ENCODE measurements around the gene GNAZ. TPM values are rescaled to one million over a fixed set of nuclear protein-coding genes. Genes with fewer than 3 reads are reported as not detected.
"Not testable (repeated sequence)": the region's sequence is repeated elsewhere in the genome, so short reads cannot be mapped to it uniquely, and the experiment has no call there.

The GNAZ gene
- total RNA-seq, 1 donor from 2014 or later: 0.51 TPM

- intact Hi-C loops (cut with micrococcal nuclease): no loop called here
- no peaks in the 10 kb centered on the region for H3K9me3 Mint-ChIP-seq
Measured at GRCh38 chr22:23035557-23036277, 34.6 kb upstream of the GNAZ start.

DNA sequence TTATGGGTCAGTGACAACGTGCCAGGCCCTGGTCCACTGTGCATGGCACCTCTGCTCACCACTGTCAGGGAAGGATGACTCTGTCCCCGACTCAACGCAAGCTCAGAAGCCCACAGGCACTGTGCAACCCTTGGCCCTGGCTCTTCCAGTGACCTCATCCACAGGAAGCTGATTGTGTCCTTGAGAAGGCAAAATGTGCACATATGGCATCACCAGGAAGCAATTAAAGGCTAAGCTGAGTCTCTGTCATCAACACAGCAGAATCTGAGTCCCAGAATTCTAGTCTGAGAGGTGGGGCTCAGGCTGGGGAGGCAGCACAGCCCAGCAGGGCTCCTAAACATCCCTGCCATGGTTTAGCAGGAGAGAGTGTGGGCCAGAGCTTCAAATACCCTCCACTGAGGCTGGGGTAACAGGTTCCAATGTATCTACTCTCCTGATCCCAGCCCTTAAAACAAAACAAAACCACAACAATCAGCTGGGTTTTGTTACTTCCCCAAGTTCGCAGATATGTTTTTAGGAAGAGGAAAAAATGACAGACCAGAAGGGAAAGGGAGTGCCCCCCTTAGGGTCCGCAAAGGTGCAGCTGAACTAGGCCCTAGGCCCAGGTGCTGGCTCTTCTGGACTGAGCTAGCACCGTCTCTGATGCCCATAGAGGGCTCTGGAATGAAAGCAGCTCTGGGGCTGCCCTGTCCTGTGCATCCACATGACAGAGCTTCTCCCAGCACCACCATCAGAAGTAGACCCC lies 33.5 kb upstream of the GNAZ start:
- no peaks in the 10 kb centered on the region for H3K9me3 Mint-ChIP-seq
- peaks cover 17% of the 10 kb centered on the region for H3K27me3 Mint-ChIP-seq
- no peak overlapping the region for H3K4me3 Mint-ChIP-seq
- H3K27ac Mint-ChIP-seq: no peak overlapping the region
- DNase-seq: no peak
- H3K4me1 Mint-ChIP-seq: peaks cover 6% of the 10 kb centered on the region
- H3K36me3 Mint-ChIP-seq (ENCODE audit: low read depth): no peaks in the 10 kb centered on the region
- intact Hi-C loops (cut with micrococcal nuclease): no loop called here

More at GRCh38 chr22:23035557-23036277, 34.6 kb upstream of the GNAZ start:
- peaks cover 6% of the 10 kb centered on the region for H3K4me1 Mint-ChIP-seq
- peaks cover 11% of the 10 kb centered on the region for H3K27me3 Mint-ChIP-seq
- no peak for DNase-seq
- no peaks in the 10 kb centered on the region for H3K36me3 Mint-ChIP-seq (ENCODE audit: low read depth)
- no peak overlapping the region for H3K4me3 Mint-ChIP-seq
- H3K27ac Mint-ChIP-seq: no peak overlapping the region

GRCh38 chr22:23037429-23038333 lies 32.6 kb upstream of the GNAZ start:
- Mint-ChIP-seq H3K4me3 (no peak overlapping the region), H3K27ac (no peak overlapping the region), H3K4me1 (peaks cover 6% of the 10 kb centered on the region), H3K36me3 (ENCODE audit: low read depth) (no peaks in the 10 kb centered on the region), H3K9me3 (no peaks in the 10 kb centered on the region), H3K27me3 (peaks cover 17% of the 10 kb centered on the region)
- intact Hi-C loops (cut with micrococcal nuclease): no loop called here
- DNase-seq: no peak

DNA sequence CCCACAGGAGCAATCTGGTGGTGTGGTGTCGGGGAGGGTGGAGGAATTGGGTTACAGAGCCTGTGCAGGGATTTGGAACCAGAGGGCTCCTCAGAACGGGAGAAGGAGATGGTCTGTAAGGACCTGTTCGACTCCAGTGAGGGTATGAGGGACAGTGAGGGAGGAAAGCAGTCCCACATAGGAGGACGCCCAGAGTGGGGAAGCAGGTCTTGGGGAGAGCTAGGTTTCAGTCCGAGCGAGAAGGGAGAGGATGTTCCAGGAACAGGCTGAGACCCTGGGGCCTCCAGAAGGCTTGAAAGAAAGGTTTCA lies 32.0 kb upstream of the GNAZ start:
- H3K9me3 Mint-ChIP-seq: no peaks in the 10 kb centered on the region
- H3K4me1 Mint-ChIP-seq: peaks cover 6% of the 10 kb centered on the region
- DNase-seq: no peak
- no peak overlapping the region for H3K27ac Mint-ChIP-seq
- peaks cover 17% of the 10 kb centered on the region for H3K27me3 Mint-ChIP-seq
- intact Hi-C loops (cut with micrococcal nuclease): no loop called here
- no peak overlapping the region for H3K4me3 Mint-ChIP-seq
- H3K36me3 Mint-ChIP-seq (ENCODE audit: low read depth): no peaks in the 10 kb centered on the region

DNA sequence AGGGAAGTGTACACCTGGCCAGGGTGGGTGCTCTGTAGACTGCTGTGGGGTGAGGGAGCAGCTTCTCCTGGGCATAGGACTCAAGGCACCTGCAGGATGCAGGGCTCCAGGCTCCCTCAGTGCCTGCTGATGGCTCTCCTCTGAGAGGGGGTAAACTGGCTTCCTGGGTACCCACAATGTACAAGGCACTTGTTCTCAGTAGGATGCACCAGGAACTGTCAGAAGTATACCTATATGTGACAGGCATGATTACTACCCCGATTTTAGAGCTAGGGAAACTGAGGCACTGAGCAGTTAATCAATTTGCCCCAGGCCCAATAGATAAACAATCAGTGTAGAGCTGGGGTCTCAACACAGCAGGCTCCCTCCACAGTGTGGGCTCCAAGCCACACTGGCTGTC lies 31.4 kb upstream of the GNAZ start:
- H3K27me3 Mint-ChIP-seq: peaks cover 16% of the 10 kb centered on the region
- peaks cover 6% of the 10 kb centered on the region for H3K4me1 Mint-ChIP-seq
- no peak for DNase-seq
- H3K4me3 Mint-ChIP-seq: no peak overlapping the region
- H3K36me3 Mint-ChIP-seq (ENCODE audit: low read depth): no peaks in the 10 kb centered on the region
- intact Hi-C loops (cut with micrococcal nuclease): no loop called here
- H3K27ac Mint-ChIP-seq: no peak overlapping the region
- no peaks in the 10 kb centered on the region for H3K9me3 Mint-ChIP-seq

DNA sequence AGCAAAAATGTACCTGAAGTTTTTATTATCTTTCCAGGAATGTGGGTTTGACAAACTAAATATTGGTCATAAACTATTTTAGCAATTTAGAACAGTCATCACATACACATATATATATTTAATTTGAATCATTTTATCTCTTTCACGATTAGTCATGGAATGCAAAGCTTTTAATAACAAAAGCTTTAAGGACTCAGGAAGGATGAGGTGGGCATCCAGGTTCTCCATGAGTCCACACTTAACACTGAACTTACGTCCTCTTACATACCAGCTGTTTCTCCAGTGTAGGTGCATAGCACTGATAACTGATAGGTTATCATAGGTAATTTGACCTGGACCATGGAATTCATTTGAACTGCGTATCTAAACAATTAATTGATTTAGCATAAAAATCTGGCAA lies 28.1 kb upstream of the GNAZ start:
- H3K27me3 Mint-ChIP-seq: peaks cover 22% of the 10 kb centered on the region
- H3K4me3 Mint-ChIP-seq: no peak overlapping the region
- DNase-seq: no peak
- intact Hi-C loops (cut with micrococcal nuclease): no loop called here
- H3K27ac Mint-ChIP-seq: no peak overlapping the region
- peaks cover 3% of the 10 kb centered on the region for H3K9me3 Mint-ChIP-seq
- no peaks in the 10 kb centered on the region for H3K36me3 Mint-ChIP-seq (ENCODE audit: low read depth)
- no peaks in the 10 kb centered on the region for H3K4me1 Mint-ChIP-seq

DNA sequence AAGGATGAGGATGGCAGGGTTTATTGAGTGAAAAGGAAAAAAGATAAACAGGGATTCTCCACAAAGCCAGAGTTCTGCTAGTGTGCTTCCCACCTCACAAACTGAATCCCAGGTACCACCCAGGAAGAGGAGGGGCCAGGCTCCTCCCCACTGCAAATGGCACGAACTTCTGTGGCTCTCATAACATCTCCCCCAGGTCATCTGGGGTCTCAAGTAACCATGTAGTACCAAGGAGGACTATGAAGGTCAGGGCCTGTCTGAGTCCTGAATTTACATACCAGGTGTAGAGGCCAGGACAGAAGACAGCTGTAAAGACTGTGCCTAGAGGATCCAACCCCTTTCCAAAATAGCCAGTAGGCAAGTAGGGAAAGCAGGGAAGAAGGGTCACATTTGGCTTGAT lies 25.7 kb upstream of the GNAZ start:
- peaks cover 22% of the 10 kb centered on the region for H3K9me3 Mint-ChIP-seq
- no peaks in the 10 kb centered on the region for H3K4me1 Mint-ChIP-seq
- DNase-seq: no peak
- H3K4me3 Mint-ChIP-seq: no peak overlapping the region
- H3K27me3 Mint-ChIP-seq: peaks cover 25% of the 10 kb centered on the region
- H3K36me3 Mint-ChIP-seq (ENCODE audit: low read depth): no peaks in the 10 kb centered on the region
- no peak overlapping the region for H3K27ac Mint-ChIP-seq
- intact Hi-C loops (cut with micrococcal nuclease): no loop called here

DNA sequence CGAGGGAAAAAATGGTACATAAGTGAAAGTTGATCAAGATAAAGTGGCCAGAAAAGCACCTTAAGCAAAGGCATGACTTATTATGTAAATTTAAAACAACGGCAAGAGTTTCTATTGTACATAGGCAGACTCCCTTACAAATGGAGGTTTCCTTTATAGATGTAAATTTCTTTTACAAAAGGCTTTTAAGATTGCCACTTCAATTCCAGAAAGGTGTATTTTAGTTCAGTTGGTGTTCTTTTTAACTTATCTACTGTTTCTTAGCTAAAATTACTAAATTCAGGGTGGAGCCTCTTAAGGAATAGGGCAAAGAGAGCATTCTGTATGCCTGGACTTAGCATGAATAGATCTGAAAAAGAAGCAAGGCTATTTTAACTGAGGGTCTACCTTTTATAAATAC lies 24.9 kb upstream of the GNAZ start:
- H3K4me3 Mint-ChIP-seq: no peak overlapping the region
- no peaks in the 10 kb centered on the region for H3K4me1 Mint-ChIP-seq
- H3K9me3 Mint-ChIP-seq: peaks cover 22% of the 10 kb centered on the region
- intact Hi-C loops (cut with micrococcal nuclease): no loop called here
- H3K36me3 Mint-ChIP-seq (ENCODE audit: low read depth): no peaks in the 10 kb centered on the region
- H3K27ac Mint-ChIP-seq: no peak overlapping the region
- peaks cover 29% of the 10 kb centered on the region for H3K27me3 Mint-ChIP-seq
- DNase-seq: no peak

- no peak overlapping the region for H3K4me3 Mint-ChIP-seq
- DNase-seq: no peak
- peaks cover 22% of the 10 kb centered on the region for H3K9me3 Mint-ChIP-seq
- peaks cover 37% of the 10 kb centered on the region for H3K27me3 Mint-ChIP-seq
- H3K36me3 Mint-ChIP-seq (ENCODE audit: low read depth): no peaks in the 10 kb centered on the region
- intact Hi-C loops (cut with micrococcal nuclease): no loop called here
- no peaks in the 10 kb centered on the region for H3K4me1 Mint-ChIP-seq
- no peak overlapping the region for H3K27ac Mint-ChIP-seq
Measured at GRCh38 chr22:23047265-23047664, 23.1 kb upstream of the GNAZ start.

DNA sequence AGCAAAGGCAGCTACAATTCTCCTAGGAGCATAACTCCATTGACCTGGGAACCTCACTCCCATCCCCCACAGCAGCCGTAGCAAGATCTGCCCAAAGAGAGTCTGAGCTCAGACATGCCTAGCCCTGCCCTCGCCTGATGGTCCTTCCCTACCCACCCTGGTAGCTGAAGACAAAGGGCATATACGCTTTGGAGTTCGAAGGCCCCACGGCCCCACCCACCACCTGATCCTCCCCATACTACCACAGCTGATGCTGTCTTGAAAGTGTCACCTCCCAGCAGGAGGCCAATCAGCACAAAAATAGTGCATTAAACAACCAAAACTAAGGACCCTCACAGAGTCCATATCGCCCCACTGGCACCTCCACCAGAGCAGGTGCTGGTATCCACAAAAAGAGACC lies 22.6 kb upstream of the GNAZ start:
- Mint-ChIP-seq H3K27me3 (peaks cover 37% of the 10 kb centered on the region), H3K27ac (no peak overlapping the region), H3K9me3 (peaks cover 22% of the 10 kb centered on the region), H3K36me3 (ENCODE audit: low read depth) (no peaks in the 10 kb centered on the region), H3K4me1 (no peaks in the 10 kb centered on the region), H3K4me3 (no peak overlapping the region)
- intact Hi-C loops (cut with micrococcal nuclease): no loop called here
- no peak for DNase-seq

DNA sequence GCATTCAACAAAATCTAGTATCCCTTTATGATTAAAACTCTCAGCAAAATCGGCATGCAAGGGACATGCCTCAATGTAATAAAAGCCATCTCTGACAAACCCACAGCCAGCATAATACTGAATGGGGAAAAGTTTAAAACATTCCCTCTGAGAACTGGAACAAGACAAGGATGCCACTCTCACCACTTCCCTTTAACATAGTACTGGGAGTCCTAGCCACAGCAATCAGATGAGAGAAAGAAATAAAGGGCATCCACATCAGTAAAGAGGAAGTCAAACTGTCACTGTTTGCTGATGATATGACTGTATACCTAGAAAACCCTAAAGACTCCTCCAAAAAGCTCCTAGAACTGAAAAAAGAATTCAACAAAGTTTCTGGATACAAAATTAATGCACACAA lies 19.8 kb upstream of the GNAZ start:
- H3K27ac Mint-ChIP-seq; H3K4me1 Mint-ChIP-seq; H3K36me3 Mint-ChIP-seq (ENCODE audit: low read depth); intact Hi-C loops (cut with micrococcal nuclease); DNase-seq; H3K4me3 Mint-ChIP-seq: not testable (repeated sequence)
- Mint-ChIP-seq H3K27me3 (peaks cover 33% of the 10 kb centered on the region), H3K9me3 (peaks cover 22% of the 10 kb centered on the region)

GRCh38 chr22:23053051-23053707 lies 17.1 kb upstream of the GNAZ start:
- no peak overlapping the region for H3K27ac Mint-ChIP-seq
- intact Hi-C loops (cut with micrococcal nuclease): no loop called here
- peaks cover 12% of the 10 kb centered on the region for H3K9me3 Mint-ChIP-seq
- H3K27me3 Mint-ChIP-seq: peaks cover 40% of the 10 kb centered on the region
- no peak for DNase-seq
- H3K4me1 Mint-ChIP-seq: peaks cover 2% of the 10 kb centered on the region
- no peak overlapping the region for H3K4me3 Mint-ChIP-seq
- no peaks in the 10 kb centered on the region for H3K36me3 Mint-ChIP-seq (ENCODE audit: low read depth)

DNA sequence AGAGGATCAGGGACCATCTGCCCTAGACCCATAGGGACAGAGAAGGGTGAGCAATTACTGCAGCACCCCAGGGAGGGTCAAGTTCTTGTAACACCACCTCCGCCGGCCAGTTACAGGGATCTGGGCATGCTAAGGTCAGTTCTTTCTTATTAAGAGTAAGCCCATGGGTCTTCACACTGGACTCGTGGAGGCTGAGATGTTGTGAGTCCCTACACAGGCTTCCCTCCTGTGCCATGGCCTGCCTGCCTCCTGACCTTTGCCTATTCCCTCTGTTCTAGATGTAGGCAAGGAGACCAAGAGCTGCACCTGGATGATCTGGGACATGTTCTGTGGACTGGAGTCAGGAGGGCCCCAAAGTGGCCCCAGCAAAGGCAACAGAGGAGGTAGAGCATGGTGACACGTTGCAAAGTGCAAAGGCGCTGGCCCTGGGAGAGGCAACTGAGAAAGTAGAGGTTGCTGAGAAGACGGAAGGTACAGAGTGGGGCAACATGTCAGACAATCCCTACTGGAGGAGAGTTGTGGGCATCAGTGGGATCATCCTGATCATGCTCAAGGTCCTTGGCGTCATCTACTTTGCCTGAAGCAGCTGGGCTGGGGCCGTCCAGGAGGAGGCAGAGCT lies 16.3 kb upstream of the GNAZ start:
- no peak overlapping the region for H3K4me3 Mint-ChIP-seq
- intact Hi-C loops (cut with micrococcal nuclease): no loop called here
- H3K4me1 Mint-ChIP-seq: peaks cover 2% of the 10 kb centered on the region
- no peak overlapping the region for H3K27ac Mint-ChIP-seq
- peaks cover 36% of the 10 kb centered on the region for H3K27me3 Mint-ChIP-seq
- DNase-seq: no peak
- H3K36me3 Mint-ChIP-seq (ENCODE audit: low read depth): no peaks in the 10 kb centered on the region
- H3K9me3 Mint-ChIP-seq: peaks cover 6% of the 10 kb centered on the region

Measured in activated CD4-positive, alpha-beta T cell treated with anti-CD3 and anti-CD28 coated beads, Interleukin-2, amount 10 ng/mL, durations not matched to agents 24 days and 14 days (primary cell).